Endodermal cell (in vitro differentiated cells): ENCODE results near the gene FAF1. TPM values are rescaled to one million over a fixed set of nuclear protein-coding genes. Genes with fewer than 3 reads are reported as not detected.

Source experiments
- DNase-seq: peaks from one replicate; pipeline ENCODE4 v3.0.0-alpha.2; 2017
- H3K27ac ChIP-seq: 2 replicates; pipeline ENCODE4 v1.5.1; 2013; ENCODE audit warnings: mild to moderate bottlenecking, low read depth, low read length, moderate library complexity
- H3K27me3 ChIP-seq: 2 replicates; pipeline ENCODE4 v1.6.1; 2013; ENCODE audit warnings: mild to moderate bottlenecking, low read length, moderate library complexity; ENCODE audit not compliant: insufficient read depth, control insufficient read depth, poor library complexity, severe bottlenecking
- H3K36me3 ChIP-seq: 2 replicates; pipeline ENCODE4 v1.7.0; 2013; ENCODE audit warnings: mild to moderate bottlenecking, low read length, moderate library complexity; ENCODE audit not compliant: control insufficient read depth, insufficient read depth
- H3K4me1 ChIP-seq: one replicate; pipeline ENCODE4 v1.7.0; 2013; ENCODE audit warnings: low read length; ENCODE audit not compliant: control insufficient read depth, insufficient read depth
- H3K4me3 ChIP-seq: 2 replicates; pipeline ENCODE4 v1.5.1; 2013; ENCODE audit warnings: mild to moderate bottlenecking, low read length, moderate library complexity
- H3K9ac ChIP-seq: 2 replicates; pipeline ENCODE4 v1.6.1; 2013; ENCODE audit warnings: mild to moderate bottlenecking, low read length, moderate library complexity; ENCODE audit not compliant: poor library complexity, severe bottlenecking; ENCODE audit errors: extremely low read depth
- H3K9me3 ChIP-seq: 2 replicates; pipeline ENCODE4 v1.6.1; 2013; ENCODE audit warnings: mild to moderate bottlenecking, low read length, moderate library complexity; ENCODE audit not compliant: control insufficient read depth
- H3K27ac Mint-ChIP-seq: 2 replicates; pipeline ENCODE4 v1.8.0; 2020; ENCODE audit warnings: mixed read lengths
- H3K27me3 Mint-ChIP-seq: 2 replicates; pipeline ENCODE4 v1.8.0; 2021; ENCODE audit warnings: mild to moderate bottlenecking, mixed read lengths; ENCODE audit not compliant: insufficient read depth
- H3K36me3 Mint-ChIP-seq: 2 replicates; pipeline ENCODE4 v1.8.0; 2020; ENCODE audit warnings: low read depth, mixed read lengths
- H3K4me1 Mint-ChIP-seq: 2 replicates; pipeline ENCODE4 v1.8.0; 2020; ENCODE audit warnings: mixed read lengths
- H3K4me3 Mint-ChIP-seq: 2 replicates; pipeline ENCODE4 v1.8.0; 2020; ENCODE audit warnings: mild to moderate bottlenecking, moderate library complexity, mixed read lengths
- H3K9me3 Mint-ChIP-seq: 2 replicates; pipeline ENCODE4 v1.8.0; 2020; ENCODE audit warnings: mild to moderate bottlenecking, mixed read lengths
- WGBS, 2 experiments: methylation state at CpG; one replicate each; pipeline versions ENCODE4 v1.1.5 to v1.1.7; 2013; ENCODE audit warnings: missing lambda C conversion rate in 2 of 2, mixed read lengths in 1 of 2; ENCODE audit not compliant: insufficient coverage in 1 of 2, insufficient read length in 1 of 2; 5-methylcytosine and 5-hydroxymethylcytosine counted together
- total RNA-seq, 2 donors: library from RNA; stranded (reverse); fragmentation: NEBNext Ultra II Directional in 1 of 2; extraction: Animal tissue kit (Norgen Biotek cat#: 25700) in 1 of 2; gene quantifications; 2 replicates in 1 of 2; 3 replicates in 1 of 2; pipeline ENCODE4 v1.2.1, GENCODE V29; 2021
- TF ChIP-seq, protein P1 (sequence below): fragments of 200-600 bp; sonication (generic); conservative IDR thresholded peaks from 2 replicates; pipeline ENCODE4 v1.5.0; 2021; ENCODE audit warnings: antibody characterized with exemption, mild to moderate bottlenecking

FAF1 gene
- total RNA-seq, 2 donors from 2014 or later: 76.4 to 94.4 TPM

DNA sequence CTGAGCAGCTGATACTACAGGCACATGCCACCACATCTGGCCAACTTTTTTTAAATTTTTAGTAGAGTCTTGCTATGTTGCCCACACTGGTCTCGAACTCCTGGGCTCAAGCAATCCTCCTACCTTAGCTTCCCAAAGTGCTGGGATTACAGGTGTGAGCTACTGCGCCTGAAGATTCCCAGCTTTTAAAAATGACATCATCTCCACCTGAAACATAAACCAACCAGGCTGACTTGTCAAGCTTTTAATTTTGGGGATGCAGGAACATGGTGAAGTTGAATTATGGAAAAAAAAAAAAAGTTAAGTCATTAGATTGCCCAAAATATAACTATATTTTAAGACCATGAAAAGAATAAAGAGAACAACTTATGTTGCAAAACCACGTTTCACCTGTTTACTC, 350.6 kb downstream of the FAF1 start:
- Mint-ChIP-seq H3K4me1 (peaks cover 9% of the 10 kb centered on the region), H3K27ac (no peak overlapping the region), H3K4me3 (no peak overlapping the region), H3K27me3 (no peaks in the 10 kb centered on the region), H3K9me3 (no peaks in the 10 kb centered on the region), H3K36me3 (no peaks in the 10 kb centered on the region)
- Histone ChIP-seq H3K4me3 (no peak overlapping the region), H3K9ac (no peak overlapping the region), H3K27me3 (no peaks in the 10 kb centered on the region), H3K36me3 (no peaks in the 10 kb centered on the region), H3K27ac (no peak overlapping the region), H3K9me3 (no peaks in the 10 kb centered on the region), H3K4me1 (peaks cover 2% of the 10 kb centered on the region)
- no peak for DNase-seq
- 80 to 98% methylated on average over 2 to 3 of the region's 3 CpGs for WGBS, 2 experiments
- TF ChIP-seq, protein P1, sequence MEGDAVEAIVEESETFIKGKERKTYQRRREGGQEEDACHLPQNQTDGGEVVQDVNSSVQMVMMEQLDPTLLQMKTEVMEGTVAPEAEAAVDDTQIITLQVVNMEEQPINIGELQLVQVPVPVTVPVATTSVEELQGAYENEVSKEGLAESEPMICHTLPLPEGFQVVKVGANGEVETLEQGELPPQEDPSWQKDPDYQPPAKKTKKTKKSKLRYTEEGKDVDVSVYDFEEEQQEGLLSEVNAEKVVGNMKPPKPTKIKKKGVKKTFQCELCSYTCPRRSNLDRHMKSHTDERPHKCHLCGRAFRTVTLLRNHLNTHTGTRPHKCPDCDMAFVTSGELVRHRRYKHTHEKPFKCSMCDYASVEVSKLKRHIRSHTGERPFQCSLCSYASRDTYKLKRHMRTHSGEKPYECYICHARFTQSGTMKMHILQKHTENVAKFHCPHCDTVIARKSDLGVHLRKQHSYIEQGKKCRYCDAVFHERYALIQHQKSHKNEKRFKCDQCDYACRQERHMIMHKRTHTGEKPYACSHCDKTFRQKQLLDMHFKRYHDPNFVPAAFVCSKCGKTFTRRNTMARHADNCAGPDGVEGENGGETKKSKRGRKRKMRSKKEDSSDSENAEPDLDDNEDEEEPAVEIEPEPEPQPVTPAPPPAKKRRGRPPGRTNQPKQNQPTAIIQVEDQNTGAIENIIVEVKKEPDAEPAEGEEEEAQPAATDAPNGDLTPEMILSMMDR: no peak

DNA sequence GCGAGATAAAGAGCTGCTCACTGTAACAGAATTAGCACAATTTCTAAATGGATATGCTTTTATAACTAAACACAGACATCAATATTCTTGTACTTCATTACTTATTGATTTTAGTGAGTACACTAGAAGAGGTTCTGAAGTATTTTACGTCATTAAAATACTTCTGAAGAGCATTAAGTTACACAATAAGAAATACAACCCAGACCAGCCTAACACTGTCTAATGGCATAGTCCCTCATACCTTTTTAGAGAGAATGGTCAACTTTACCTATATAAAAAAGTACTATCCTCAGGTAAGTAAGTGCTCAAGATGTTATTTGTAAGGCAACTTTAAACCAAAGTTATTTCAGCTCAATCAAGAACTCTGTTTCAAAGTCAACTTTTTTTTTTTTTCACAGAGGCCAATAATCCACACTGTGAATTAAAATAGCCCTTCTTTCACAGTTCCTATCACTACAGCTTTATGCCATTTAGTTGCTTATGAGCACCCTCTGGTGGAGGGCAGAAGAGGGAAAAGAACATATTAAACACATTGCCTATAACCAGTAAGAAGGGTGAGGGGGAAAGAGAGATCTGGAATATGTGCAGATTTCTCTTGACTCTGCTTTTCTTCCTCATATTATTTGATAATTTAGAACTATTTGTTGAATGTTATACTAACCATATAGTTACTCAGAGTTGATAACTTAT, 354.7 kb downstream of the FAF1 start:
- no peaks in the 10 kb centered on the region for H3K36me3 Mint-ChIP-seq
- TF ChIP-seq, protein P1: peak; percentile 91
- H3K9ac ChIP-seq: no peak overlapping the region
- no peaks in the 10 kb centered on the region for H3K27me3 Mint-ChIP-seq
- H3K27ac Mint-ChIP-seq: no peak overlapping the region
- no peaks in the 10 kb centered on the region for H3K9me3 ChIP-seq
- H3K9me3 Mint-ChIP-seq: no peaks in the 10 kb centered on the region
- DNase-seq: peak; percentile 57
- H3K4me1 ChIP-seq: peaks cover 2% of the 10 kb centered on the region
- no peaks in the 10 kb centered on the region for H3K36me3 ChIP-seq
- H3K27ac ChIP-seq: no peak overlapping the region
- H3K4me1 Mint-ChIP-seq: peaks cover 13% of the 10 kb centered on the region
- no peak overlapping the region for H3K4me3 ChIP-seq
- WGBS, 2 experiments: 93% methylated on average over 2 of the region's 2 CpGs; no CpG with 5 or more reads in 1 of the 2 experiments
- H3K4me3 Mint-ChIP-seq: no peak overlapping the region
- no peaks in the 10 kb centered on the region for H3K27me3 ChIP-seq

DNA sequence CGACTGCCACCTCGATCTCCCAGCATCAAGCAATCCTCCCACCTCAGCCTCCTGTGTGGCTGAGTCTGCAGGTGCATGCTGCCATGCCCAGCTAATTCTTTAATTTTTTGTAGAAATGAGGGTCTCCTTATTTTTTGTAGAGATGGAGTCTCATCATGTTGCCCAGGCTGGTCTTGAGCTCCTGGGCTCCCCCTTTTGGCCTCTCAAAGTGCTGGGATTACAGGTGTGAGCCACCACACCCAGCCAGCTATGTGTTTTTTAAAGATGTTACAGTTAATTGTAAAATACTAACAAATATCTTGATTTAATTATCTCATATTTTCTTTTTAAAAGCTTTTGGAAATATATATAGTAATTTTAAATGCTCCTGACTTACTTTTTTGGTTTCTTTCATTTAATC, 355.5 kb downstream of the FAF1 start:
- H3K4me3 ChIP-seq: no peak overlapping the region
- H3K27me3 ChIP-seq: no peaks in the 10 kb centered on the region
- H3K9me3 ChIP-seq: no peaks in the 10 kb centered on the region
- Mint-ChIP-seq H3K27me3 (no peaks in the 10 kb centered on the region), H3K4me3 (no peak overlapping the region), H3K4me1 (peaks cover 13% of the 10 kb centered on the region), H3K9me3 (no peaks in the 10 kb centered on the region), H3K27ac (no peak overlapping the region), H3K36me3 (no peaks in the 10 kb centered on the region)
- H3K36me3 ChIP-seq: no peaks in the 10 kb centered on the region
- DNase-seq: no peak
- 98% methylated on average over 2 of the region's 2 CpGs; no CpG with 5 or more reads in 1 of the 2 experiments for WGBS, 2 experiments
- H3K4me1 ChIP-seq: peaks cover 2% of the 10 kb centered on the region
- no peak overlapping the region for H3K9ac ChIP-seq
- TF ChIP-seq, protein P1: peak; percentile 69
- H3K27ac ChIP-seq: no peak overlapping the region
